Panc1 (cell line): Measurements from ENCODE around the gene AGBL5. TPM values are rescaled to one million over a fixed set of nuclear protein-coding genes. Genes with fewer than 3 reads are reported as not detected.

Experiments
- ATAC-seq: fragments of 200-7000 bp; cut with Tn5 transposase; 2 replicates; pipeline ENCODE4 v1.9.1; 2020; ENCODE audit warnings: mild to moderate bottlenecking, moderate library complexity
- BruUV-seq: library from RNA; stranded (reverse); fragments of 400-500 nt; replicated peaks from 2 replicates; lab custom pipeline; 2021; lab: Mats Ljungman, UMichigan
- CTCF ChIA-PET: fragments of 300-600 bp; sonication (Branson Sonifier 250); formaldehyde crosslinking; loops from one replicate; lab custom pipeline; 2022; ENCODE audit warnings: antibody characterized with exemption; lab: Charles Lee
- POLR2A ChIA-PET: fragments of 300-600 bp; sonication (Branson Sonifier 250); formaldehyde crosslinking; loops from one replicate; lab custom pipeline; 2022; ENCODE audit warnings: antibody characterized with exemption; lab: Charles Lee
- DNase-seq: peaks from one replicate; pipeline ENCODE4 v3.0.0-alpha.2; 2010; ENCODE audit warnings: low read depth, low spot score
- H3K27ac ChIP-seq: 2 replicates; pipeline ENCODE4 v1.5.1; 2011; ENCODE audit warnings: mild to moderate bottlenecking, low read length, inconsistent platforms
- H3K27me3 ChIP-seq: fragments of 200-500 bp; sonication (Bioruptor generic); 2 replicates; pipeline ENCODE4 v1.6.0; 2014; ENCODE audit warnings: low read length, inconsistent platforms; ENCODE audit not compliant: control insufficient read depth, insufficient read depth
- H3K36me3 ChIP-seq: fragments of 200-500 bp; sonication (Bioruptor generic); 2 replicates; pipeline ENCODE4 v1.5.1; 2014; ENCODE audit warnings: inconsistent platforms, mild to moderate bottlenecking, low read length, moderate library complexity; ENCODE audit not compliant: control insufficient read depth, insufficient read depth
- H3K4me1 ChIP-seq: 2 replicates; pipeline ENCODE4 v1.5.1; 2011; ENCODE audit warnings: inconsistent platforms, mild to moderate bottlenecking, low read length, moderate library complexity; ENCODE audit not compliant: control insufficient read depth, insufficient read depth
- H3K4me3 ChIP-seq, 2 experiments: 2 replicates each; pipeline ENCODE4 v1.5.1; 2011 to 2012; ENCODE audit warnings: low read depth in 2 of 2, low read length in 2 of 2, mild to moderate bottlenecking in 2 of 2, inconsistent platforms in 1 of 2, moderate library complexity in 1 of 2
- H3K9me3 ChIP-seq: fragments of 200-500 bp; sonication (Bioruptor generic); 2 replicates; pipeline ENCODE4 v1.5.1; 2014; ENCODE audit warnings: low read depth, mild to moderate bottlenecking, inconsistent platforms, low read length, moderate library complexity; ENCODE audit not compliant: control insufficient read depth, insufficient read depth
- CTCF ChIP-seq: fragments of 450-650 bp; IDR thresholded peaks from 2 replicates; pipeline ENCODE4 v1.5.1; 2017; ENCODE audit warnings: mild to moderate bottlenecking
- POLR2AphosphoS5 ChIP-seq: IDR thresholded peaks from 2 replicates; pipeline ENCODE4 v1.6.1; 2012; ENCODE audit warnings: mild to moderate bottlenecking, low read depth, low read length, moderate library complexity
- SIN3A ChIP-seq: IDR thresholded peaks from 2 replicates; pipeline ENCODE4 v1.6.1; 2012; ENCODE audit warnings: low read depth, mild to moderate bottlenecking, low read length, moderate library complexity, borderline replicate concordance; ENCODE audit not compliant: insufficient read depth
- TCF7L2 ChIP-seq: IDR thresholded peaks from 2 replicates; pipeline ENCODE4 v1.6.1; 2011; ENCODE audit warnings: mild to moderate bottlenecking, low read depth, low read length, inconsistent platforms
- in situ Hi-C: cut with HindIII; loops from 2 replicates; pipeline ENCODE4 v1.10.0; 2016; ENCODE audit warnings: low sequenced_read_pairs, low pct_unique_long_range_greater_than_20kb
- intact Hi-C: fragments of 100-400 bp; cut with micrococcal nuclease; formaldehyde crosslinking; loops from one replicate; pipeline ENCODE4 v1.10.0; 2022; ENCODE audit not compliant: unreplicated experiment
- total RNA-seq: library from RNA; stranded (reverse); gene quantifications from one replicate; pipeline ENCODE4 v1.2.1, GENCODE V29; 2021; ENCODE audit not compliant: unreplicated experiment
- TF ChIP-seq, protein P1 (sequence below), 2 experiments: IDR thresholded peaks; 2 replicates each; pipeline ENCODE4 v1.6.1; 2011 to 2012; ENCODE audit warnings: low read depth in 2 of 2, control low read depth in 1 of 2, low read length in 1 of 2, mild to moderate bottlenecking in 1 of 2, moderate library complexity in 1 of 2; ENCODE audit not compliant: insufficient read depth in 1 of 2

Gene AGBL5
- total RNA-seq, 1 experiment from 2014 or later, result 55.6 TPM

GRCh38 chr2:27010139-27010538 lies 41.3 kb upstream of the AGBL5 start:
- ATAC-seq (no peak), DNase-seq (no peak)
- no peaks in the 10 kb centered on the region for H3K36me3 ChIP-seq
- intact Hi-C loops (no loop called here), in situ Hi-C loops (no loop called here)
- no peak overlapping the region for H3K27ac ChIP-seq
- POLR2A ChIA-PET, result no interaction called here
- CTCF ChIA-PET, result interaction anchor here (1.1 kb wide), 1 partner anchor 48 kb away, joined by 11 read pairs; no protein-coding TSS in a partner anchor
- no peaks in the 10 kb centered on the region for H3K9me3 ChIP-seq
- peaks cover 11% of the 10 kb centered on the region for H3K4me1 ChIP-seq
- no TSS peak for BruUV-seq
- no peak overlapping the region for H3K4me3 ChIP-seq
- TF ChIP-seq POLR2AphosphoS5 (no peak), CTCF (no peak), TCF7L2 (no peak), SIN3A (no peak)
- TF ChIP-seq, protein P1, sequence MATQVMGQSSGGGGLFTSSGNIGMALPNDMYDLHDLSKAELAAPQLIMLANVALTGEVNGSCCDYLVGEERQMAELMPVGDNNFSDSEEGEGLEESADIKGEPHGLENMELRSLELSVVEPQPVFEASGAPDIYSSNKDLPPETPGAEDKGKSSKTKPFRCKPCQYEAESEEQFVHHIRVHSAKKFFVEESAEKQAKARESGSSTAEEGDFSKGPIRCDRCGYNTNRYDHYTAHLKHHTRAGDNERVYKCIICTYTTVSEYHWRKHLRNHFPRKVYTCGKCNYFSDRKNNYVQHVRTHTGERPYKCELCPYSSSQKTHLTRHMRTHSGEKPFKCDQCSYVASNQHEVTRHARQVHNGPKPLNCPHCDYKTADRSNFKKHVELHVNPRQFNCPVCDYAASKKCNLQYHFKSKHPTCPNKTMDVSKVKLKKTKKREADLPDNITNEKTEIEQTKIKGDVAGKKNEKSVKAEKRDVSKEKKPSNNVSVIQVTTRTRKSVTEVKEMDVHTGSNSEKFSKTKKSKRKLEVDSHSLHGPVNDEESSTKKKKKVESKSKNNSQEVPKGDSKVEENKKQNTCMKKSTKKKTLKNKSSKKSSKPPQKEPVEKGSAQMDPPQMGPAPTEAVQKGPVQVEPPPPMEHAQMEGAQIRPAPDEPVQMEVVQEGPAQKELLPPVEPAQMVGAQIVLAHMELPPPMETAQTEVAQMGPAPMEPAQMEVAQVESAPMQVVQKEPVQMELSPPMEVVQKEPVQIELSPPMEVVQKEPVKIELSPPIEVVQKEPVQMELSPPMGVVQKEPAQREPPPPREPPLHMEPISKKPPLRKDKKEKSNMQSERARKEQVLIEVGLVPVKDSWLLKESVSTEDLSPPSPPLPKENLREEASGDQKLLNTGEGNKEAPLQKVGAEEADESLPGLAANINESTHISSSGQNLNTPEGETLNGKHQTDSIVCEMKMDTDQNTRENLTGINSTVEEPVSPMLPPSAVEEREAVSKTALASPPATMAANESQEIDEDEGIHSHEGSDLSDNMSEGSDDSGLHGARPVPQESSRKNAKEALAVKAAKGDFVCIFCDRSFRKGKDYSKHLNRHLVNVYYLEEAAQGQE (IDR thresholded peaks at IDR 0.05; ENCODE audit: insufficient read depth in 1 of 2, low read depth in 2 of 2, low read length in 1 of 2), result no peak
- no peaks in the 10 kb centered on the region for H3K27me3 ChIP-seq

- no peak overlapping the region for H3K27ac ChIP-seq
- intact Hi-C loops (no loop called here), in situ Hi-C loops (no loop called here)
- ATAC-seq, result no peak
- H3K4me3 ChIP-seq, result no peak overlapping the region
- H3K27me3 ChIP-seq, result no peaks in the 10 kb centered on the region
- TF ChIP-seq, protein P1 (IDR thresholded peaks at IDR 0.05; ENCODE audit: insufficient read depth in 1 of 2, low read depth in 2 of 2, low read length in 1 of 2), result no peak
- TF ChIP-seq SIN3A, result no peak
- no peak for TF ChIP-seq TCF7L2
- no peak for TF ChIP-seq CTCF
- TF ChIP-seq POLR2AphosphoS5, result no peak
- no peaks in the 10 kb centered on the region for H3K9me3 ChIP-seq
- H3K4me1 ChIP-seq, result peaks cover 19% of the 10 kb centered on the region
- H3K36me3 ChIP-seq, result no peaks in the 10 kb centered on the region
- ChIA-PET CTCF (interaction anchor here (0.7 kb wide), 1 partner anchor 31 kb away, joined by 3 read pairs; no protein-coding TSS in a partner anchor), POLR2A (no interaction called here)
- DNase-seq, result no peak
- no TSS peak for BruUV-seq
Observed at GRCh38 chr2:27013738-27014137, 37.7 kb upstream of the AGBL5 start.
